Right lobe of liver (tissue), 6 donors: Measurements from ENCODE around the gene PTGDS. TPM values are rescaled to one million over a fixed set of nuclear protein-coding genes. Genes with fewer than 3 reads are reported as not detected.
A peak's percentile ranks its signal among the peaks of the same experiment; 100 is the strongest.

ENCODE experiments used
- ATAC-seq, 4 donors: fragments of 200-7000 bp; cut with Tn5 transposase; one replicate each; pipeline ENCODE4 v1.9.1; 2020; ENCODE audit warnings: mild to moderate bottlenecking in 4 of 4, moderate library complexity in 4 of 4
- DNase-seq, 3 donors: peaks; one replicate each; pipeline ENCODE4 v3.0.0-alpha.2; 2020
- H3K27ac ChIP-seq, 3 donors: fragments of 200-600 bp; one replicate each; pipeline ENCODE4 v1.8.0; 2022
- H3K27me3 ChIP-seq, 2 donors: fragments of 200-600 bp; one replicate each; pipeline ENCODE4 v1.8.0; 2022
- H3K36me3 ChIP-seq, 4 donors: fragments of 200-600 bp; sonication (generic) in 1 of 4; one replicate each; pipeline versions ENCODE4 v1.5.1 to v1.8.0; 2017 to 2022; ENCODE audit warnings: control low read depth in 1 of 4
- H3K4me1 ChIP-seq, 4 donors: fragments of 200-600 bp; sonication (generic) in 1 of 4; one replicate each; pipeline versions ENCODE4 v1.5.1 to v1.8.0; 2017 to 2022; ENCODE audit warnings: control low read depth in 1 of 4
- H3K4me3 ChIP-seq, 3 donors: fragments of 200-600 bp; one replicate each; pipeline ENCODE4 v1.8.0; 2022
- H3K9me3 ChIP-seq, 4 donors: fragments of 200-600 bp; sonication (generic) in 1 of 4; one replicate each; pipeline versions ENCODE4 v1.5.1 to v1.8.0; 2017 to 2022; ENCODE audit warnings: control low read depth in 1 of 4
- CTCF ChIP-seq, 4 donors: fragments of 200-600 bp in 3 of 4; fragments of 450-650 bp in 1 of 4; IDR thresholded peaks; one replicate each; pipeline versions ENCODE4 v1.5.1 to v1.8.0; 2016 to 2022; ENCODE audit warnings: antibody characterized with exemption in 4 of 4, mild to moderate bottlenecking in 2 of 4
- POLR2A ChIP-seq: fragments of 450-650 bp; IDR thresholded peaks from one replicate; pipeline ENCODE4 v1.6.1; 2017; ENCODE audit warnings: antibody characterized with exemption, mild to moderate bottlenecking
- WGBS: methylation state at CpG from one replicate; pipeline ENCODE4 v1.1.6; 2018; ENCODE audit warnings: low coverage, low lambda C conversion rate; ENCODE audit not compliant: insufficient coverage; ENCODE audit errors: missing lambda C conversion rate; 5-methylcytosine and 5-hydroxymethylcytosine counted together
- intact Hi-C, 2 donors: fragments of 100-400 bp; cut with DNase I; formaldehyde crosslinking; loops; one replicate each; pipeline versions ENCODE4 v1.11.2 to v1.14.1; 2022
- total RNA-seq, 6 experiments: library from RNA; depleted of rRNA in 2 of 6; stranded (reverse); fragments of >200 nt in 2 of 6; fragmentation: NEBNext Ultra II Directional in 3 of 6; extraction: Animal tissue kit (Norgen Biotek cat#: 25700) in 3 of 6; gene quantifications; one replicate each; pipeline versions ENCODE4 v1.1.0 to v1.2.4, GENCODE V29; 2016 to 2023
- donor health status: DM: no; HTN: yes; CAD: no.
- donor health status: DM: no; HTN: no; CAD: no.
- donor health status: DM: no; HTN: no; CAD: no.
- donor health status: DM: no; HTN: yes; CAD: no.
- donor health status: DM: no; HTN: yes; CAD: no.

The PTGDS gene
- total RNA-seq, 6 experiments from 2014 or later = 4.3 to 21.9 (median 6.0) TPM

GRCh38 chr9:137027369-137028262 lies 50.3 kb downstream of the PTGDS start, which contains the start of gene ABCA2:
Gene ABCA2, minus strand, starts transcription at chr9:137028237. Its CDS starts 97 bp downstream, at chr9:137028140.
- no peaks in the 10 kb centered on the region for H3K27me3 ChIP-seq
- TF ChIP-seq POLR2A = no peak
- TF ChIP-seq CTCF (IDR thresholded peaks at IDR 0.05) = no peak
- no peaks in the 10 kb centered on the region for H3K36me3 ChIP-seq
- no peaks in the 10 kb centered on the region for H3K9me3 ChIP-seq
- peak within 1 kb of the TSS; percentile 24 to 73 (median 33) for H3K27ac ChIP-seq
- peaks cover 0 to 56% (median 28%) of the 10 kb centered on the region in 4 donors for H3K4me1 ChIP-seq
- H3K4me3 ChIP-seq = peak within 1 kb of the TSS; percentile 51 to 60 (median 57)
- intact Hi-C loops = no loop called here
- ATAC-seq (peak in 1 of 4 donors; percentile 1), DNase-seq (peak in 1 of 3 donors; percentile 71)
- under 1% methylated on average over 23 of the region's 95 CpGs for WGBS

GRCh38 chr9:137028263-137029057 lies 51.2 kb downstream of the PTGDS start:
- ATAC-seq = peak; percentile 51 to 60 (median 57)

GRCh38 chr9:137029058-137029936 lies 52.0 kb downstream of the PTGDS start:
- intact Hi-C loops = no loop called here
- ATAC-seq (peak; percentile 57 to 68 (median 62)), DNase-seq (peak; percentile 81 to 87 (median 86))
- peak overlapping the region in 1 of 3 donors; percentile 58 for H3K27ac ChIP-seq
- peak overlapping the region; percentile 39 to 60 (median 50) for H3K4me3 ChIP-seq
- peaks cover 0 to 40% (median 21%) of the 10 kb centered on the region in 4 donors for H3K4me1 ChIP-seq
- TF ChIP-seq POLR2A (no peak), CTCF (IDR thresholded peaks at IDR 0.05) (peak; percentile 87 to 94 (median 90))
- no peaks in the 10 kb centered on the region for H3K27me3 ChIP-seq
- no peaks in the 10 kb centered on the region for H3K36me3 ChIP-seq
- 18% methylated on average over 5 of the region's 19 CpGs for WGBS
- H3K9me3 ChIP-seq = no peaks in the 10 kb centered on the region

More at GRCh38 chr9:137028263-137029057, 51.2 kb downstream of the PTGDS start:
- Histone ChIP-seq H3K27me3 (no peaks in the 10 kb centered on the region), H3K4me1 (peaks cover 0 to 48% (median 24%) of the 10 kb centered on the region in 4 donors), H3K36me3 (no peaks in the 10 kb centered on the region), H3K9me3 (no peaks in the 10 kb centered on the region), H3K4me3 (peak overlapping the region; percentile 39 to 60 (median 50)), H3K27ac (peak overlapping the region in 1 of 3 donors; percentile 37)
- DNase-seq = peak; percentile 79 to 85 (median 81)
- WGBS = 0% methylated on average over 2 of the region's 98 CpGs
- intact Hi-C loops = no loop called here
- TF ChIP-seq CTCF (IDR thresholded peaks at IDR 0.05) (peak in 3 of 4 donors; percentile 20 to 58 (median 32)), POLR2A (no peak)
